Measurements from ENCODE around the gene ICAM4.

- TF ChIP-seq CTCF (IDR thresholded peaks at IDR 0.05) (no peak), ZBTB33 (IDR thresholded peaks at IDR 0.05; ENCODE audit: borderline replicate concordance, low read depth) (no peak), PBX3 (IDR thresholded peaks at IDR 0.05) (no peak), FOXJ3 (CRISPR knock-in tag; IDR thresholded peaks at IDR 0.05) (no peak), REST (IDR thresholded peaks at IDR 0.05; ENCODE audit: low read depth, low read length) (no peak), GATA2 (CRISPR knock-in tag; IDR thresholded peaks at IDR 0.05) (no peak), TCF12 (IDR thresholded peaks at IDR 0.05) (no peak), EP300 (IDR thresholded peaks at IDR 0.05; ENCODE audit: borderline replicate concordance in 1 of 2, low read depth in 1 of 2, low read length in 1 of 2) (no peak), RXRA (IDR thresholded peaks at IDR 0.05; ENCODE audit: borderline replicate concordance, low read depth) (no peak), RAD21 (IDR thresholded peaks at IDR 0.05; ENCODE audit: low read length) (no peak), TAF1 (IDR thresholded peaks at IDR 0.05; ENCODE audit: borderline replicate concordance, low read depth, low read length) (no peak)
These were observed 41.4 kb upstream of the ICAM4 start for GRCh38 chr19:10245189-10245939.
